ENCODE data around the gene OR1K1.
"Not testable (repeated sequence)": the region's sequence is repeated elsewhere in the genome, so short reads cannot be mapped to it uniquely, and the experiment has no call there.

OR1K1 gene

GRCh38 chr9:122835313-122835731 lies 35.4 kb downstream of the OR1K1 start:
- Histone ChIP-seq H2AK5ac (ENCODE audit: low read length, severe bottlenecking) (no peak overlapping the region), H3K4me2 (ENCODE audit: low read length, poor library complexity, severe bottlenecking) (no peak overlapping the region), H2BK120ac (ENCODE audit: low read depth, low read length) (no peak overlapping the region), H2BK12ac (ENCODE audit: low read length in 2 of 2) (no peak overlapping the region), H3K14ac (ENCODE audit: low read length in 2 of 2) (no peak overlapping the region), H4K8ac (ENCODE audit: low read length) (no peak overlapping the region), H3K9ac (ENCODE audit: low read length) (no peak overlapping the region), H4K91ac (ENCODE audit: low read length) (no peak overlapping the region), H2AFZ (ENCODE audit: low read depth, low read length) (no peak overlapping the region), H3K23ac (ENCODE audit: low read length in 2 of 2) (no peak overlapping the region), H3K4ac (ENCODE audit: low read depth in 1 of 2, low read length in 2 of 2) (no peak overlapping the region), H3K9me3 (ENCODE audit: control insufficient read depth, low read length) (no peaks in the 10 kb centered on the region), H2BK15ac (ENCODE audit: low read depth, poor library complexity, severe bottlenecking) (no peak overlapping the region), H3K79me1 (replicated peaks; ENCODE audit: low read length, poor library complexity, severe bottlenecking) (no peaks in the 10 kb centered on the region), H3K4me1 (ENCODE audit: control insufficient read depth, insufficient read depth, low read depth, low read length) (no peaks in the 10 kb centered on the region), H3K27me3 (ENCODE audit: control insufficient read depth in 1 of 2, insufficient read depth in 1 of 2, low read length in 2 of 2) (no peaks in the 10 kb centered on the region), H3K4me3 (ENCODE audit: insufficient read depth in 1 of 2, low read depth in 1 of 2, low read length in 2 of 2) (no peak overlapping the region), H3K18ac (ENCODE audit: low read depth in 1 of 2, low read length in 2 of 2) (no peak overlapping the region), H2BK5ac (ENCODE audit: low read depth, low read length, poor library complexity, severe bottlenecking) (no peak overlapping the region), H3K36me3 (ENCODE audit: control insufficient read depth in 1 of 2, insufficient read depth in 2 of 2, low read depth in 1 of 2, low read length in 2 of 2) (no peaks in the 10 kb centered on the region), H3K27ac (ENCODE audit: low read length, poor library complexity, severe bottlenecking) (no peak overlapping the region)
- DNase-seq, result no peak
- 80% methylated on average over 3 of the region's 4 CpGs for WGBS

DNA sequence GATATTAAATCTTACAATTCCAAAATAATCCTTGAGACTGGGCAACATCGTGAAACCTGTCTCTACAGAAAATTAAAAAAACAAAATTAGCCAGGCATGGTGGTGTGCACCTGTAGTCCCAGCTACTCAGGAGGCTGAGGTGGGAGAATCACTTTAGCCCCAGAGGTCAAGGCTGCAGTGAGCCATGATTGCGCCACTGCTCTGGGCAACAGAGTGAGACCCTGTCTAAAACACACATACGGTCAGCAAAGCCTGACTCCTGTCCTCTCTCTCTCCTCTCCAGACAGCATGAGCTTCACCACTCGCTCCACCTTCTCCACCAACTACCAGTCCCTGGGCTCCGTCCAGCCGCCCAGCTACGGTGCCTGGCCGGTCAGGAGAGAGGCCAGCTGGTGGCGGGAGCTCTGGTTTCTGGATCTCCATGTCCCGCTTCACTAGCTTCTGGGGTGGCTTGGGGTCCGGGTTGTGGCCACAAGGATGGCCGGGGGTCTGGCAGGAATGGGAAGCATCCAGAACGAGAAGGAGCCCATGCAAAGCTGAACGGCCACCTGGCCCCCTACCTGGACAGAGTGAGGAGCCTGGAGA lies 37.4 kb downstream of the OR1K1 start:
- 96% methylated on average over 14 of the region's 14 CpGs for WGBS
- H3K4me2 ChIP-seq (ENCODE audit: low read length, poor library complexity, severe bottlenecking), result no peak overlapping the region
- H3K4ac ChIP-seq (ENCODE audit: low read depth in 1 of 2, low read length in 2 of 2), result no peak overlapping the region

GRCh38 chr9:122838441-122838840 lies 38.5 kb downstream of the OR1K1 start:
- H3K23ac ChIP-seq (ENCODE audit: low read length in 2 of 2); H3K4me3 ChIP-seq (ENCODE audit: insufficient read depth in 1 of 2, low read depth in 1 of 2, low read length in 2 of 2); H3K27ac ChIP-seq (ENCODE audit: low read length, poor library complexity, severe bottlenecking); H4K91ac ChIP-seq (ENCODE audit: low read length); H2AFZ ChIP-seq (ENCODE audit: low read depth, low read length); H3K4ac ChIP-seq (ENCODE audit: low read depth in 1 of 2, low read length in 2 of 2); H3K79me1 ChIP-seq (replicated peaks; ENCODE audit: low read length, poor library complexity, severe bottlenecking); H3K9me3 ChIP-seq (ENCODE audit: control insufficient read depth, low read length); H2BK15ac ChIP-seq (ENCODE audit: low read depth, poor library complexity, severe bottlenecking); H3K18ac ChIP-seq (ENCODE audit: low read depth in 1 of 2, low read length in 2 of 2); H2BK5ac ChIP-seq (ENCODE audit: low read depth, low read length, poor library complexity, severe bottlenecking); H3K4me1 ChIP-seq (ENCODE audit: control insufficient read depth, insufficient read depth, low read depth, low read length); H3K36me3 ChIP-seq (ENCODE audit: control insufficient read depth in 1 of 2, insufficient read depth in 2 of 2, low read depth in 1 of 2, low read length in 2 of 2); H3K27me3 ChIP-seq (ENCODE audit: control insufficient read depth in 1 of 2, insufficient read depth in 1 of 2, low read length in 2 of 2); H2BK120ac ChIP-seq (ENCODE audit: low read depth, low read length); H4K8ac ChIP-seq (ENCODE audit: low read length); H2AK5ac ChIP-seq (ENCODE audit: low read length, severe bottlenecking); H3K9ac ChIP-seq (ENCODE audit: low read length); H3K4me2 ChIP-seq (ENCODE audit: low read length, poor library complexity, severe bottlenecking); DNase-seq; H2BK12ac ChIP-seq (ENCODE audit: low read length in 2 of 2): not testable (repeated sequence)
- H3K14ac ChIP-seq (ENCODE audit: low read length in 2 of 2), result peak overlapping the region in 1 of 2 experiments; percentile 11
- WGBS, result 68% methylated on average over 2 of the region's 3 CpGs

More for the DNA sequence above, 37.4 kb downstream of the OR1K1 start:
- no peak overlapping the region for H3K4me3 ChIP-seq (ENCODE audit: insufficient read depth in 1 of 2, low read depth in 1 of 2, low read length in 2 of 2)
- no peak overlapping the region for H2BK120ac ChIP-seq (ENCODE audit: low read depth, low read length)
- no peak overlapping the region for H3K23ac ChIP-seq (ENCODE audit: low read length in 2 of 2)
- H3K27me3 ChIP-seq (ENCODE audit: control insufficient read depth in 1 of 2, insufficient read depth in 1 of 2, low read length in 2 of 2), result no peaks in the 10 kb centered on the region
- no peaks in the 10 kb centered on the region for H3K4me1 ChIP-seq (ENCODE audit: control insufficient read depth, insufficient read depth, low read depth, low read length)
- no peak for DNase-seq
- H3K9ac ChIP-seq (ENCODE audit: low read length), result no peak overlapping the region
- H3K14ac ChIP-seq (ENCODE audit: low read length in 2 of 2), result no peak overlapping the region
- no peak overlapping the region for H3K18ac ChIP-seq (ENCODE audit: low read depth in 1 of 2, low read length in 2 of 2)
- H3K9me3 ChIP-seq (ENCODE audit: control insufficient read depth, low read length), result no peaks in the 10 kb centered on the region
- no peaks in the 10 kb centered on the region for H3K79me1 ChIP-seq (replicated peaks; ENCODE audit: low read length, poor library complexity, severe bottlenecking)
- H2BK15ac ChIP-seq (ENCODE audit: low read depth, poor library complexity, severe bottlenecking), result no peak overlapping the region
- H2BK5ac ChIP-seq (ENCODE audit: low read depth, low read length, poor library complexity, severe bottlenecking), result no peak overlapping the region
- H3K36me3 ChIP-seq (ENCODE audit: control insufficient read depth in 1 of 2, insufficient read depth in 2 of 2, low read depth in 1 of 2, low read length in 2 of 2), result no peaks in the 10 kb centered on the region
- H2BK12ac ChIP-seq (ENCODE audit: low read length in 2 of 2), result no peak overlapping the region
- no peak overlapping the region for H2AK5ac ChIP-seq (ENCODE audit: low read length, severe bottlenecking)
- no peak overlapping the region for H2AFZ ChIP-seq (ENCODE audit: low read depth, low read length)
- no peak overlapping the region for H4K8ac ChIP-seq (ENCODE audit: low read length)
- no peak overlapping the region for H3K27ac ChIP-seq (ENCODE audit: low read length, poor library complexity, severe bottlenecking)
- H4K91ac ChIP-seq (ENCODE audit: low read length), result no peak overlapping the region

DNA sequence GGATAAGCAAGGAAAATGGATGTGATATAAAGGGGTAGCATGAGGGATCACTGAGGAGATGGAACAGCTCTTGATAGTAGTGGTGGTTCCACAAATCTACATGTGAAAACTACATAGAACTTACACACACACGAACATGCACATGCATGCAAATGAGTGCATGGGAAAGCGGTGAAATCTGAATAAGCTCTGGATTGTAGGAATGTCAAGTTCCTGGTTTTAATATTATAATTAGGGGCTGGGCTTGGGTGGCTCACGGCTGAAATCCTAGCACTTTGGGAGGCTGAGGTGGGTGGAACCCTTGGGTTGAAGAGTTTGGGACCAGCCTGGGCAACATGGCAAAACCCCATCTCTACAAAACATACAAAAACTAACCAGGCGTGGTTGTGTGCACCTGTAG lies 41.6 kb downstream of the OR1K1 start:
- Histone ChIP-seq H3K27ac (ENCODE audit: low read length, poor library complexity, severe bottlenecking) (no peak overlapping the region), H3K4ac (ENCODE audit: low read depth in 1 of 2, low read length in 2 of 2) (no peak overlapping the region), H2BK120ac (ENCODE audit: low read depth, low read length) (no peak overlapping the region), H3K18ac (ENCODE audit: low read depth in 1 of 2, low read length in 2 of 2) (no peak overlapping the region), H3K23ac (ENCODE audit: low read length in 2 of 2) (no peak overlapping the region), H2AFZ (ENCODE audit: low read depth, low read length) (no peak overlapping the region), H4K8ac (ENCODE audit: low read length) (no peak overlapping the region), H2BK15ac (ENCODE audit: low read depth, poor library complexity, severe bottlenecking) (no peak overlapping the region), H3K4me2 (ENCODE audit: low read length, poor library complexity, severe bottlenecking) (no peak overlapping the region), H3K14ac (ENCODE audit: low read length in 2 of 2) (no peak overlapping the region), H3K4me1 (ENCODE audit: control insufficient read depth, insufficient read depth, low read depth, low read length) (no peaks in the 10 kb centered on the region), H2AK5ac (ENCODE audit: low read length, severe bottlenecking) (no peak overlapping the region), H3K4me3 (ENCODE audit: insufficient read depth in 1 of 2, low read depth in 1 of 2, low read length in 2 of 2) (no peak overlapping the region), H3K27me3 (ENCODE audit: control insufficient read depth in 1 of 2, insufficient read depth in 1 of 2, low read length in 2 of 2) (no peaks in the 10 kb centered on the region), H3K36me3 (ENCODE audit: control insufficient read depth in 1 of 2, insufficient read depth in 2 of 2, low read depth in 1 of 2, low read length in 2 of 2) (peaks cover 0 to 15% of the 10 kb centered on the region in 2 experiments), H3K9ac (ENCODE audit: low read length) (no peak overlapping the region), H4K91ac (ENCODE audit: low read length) (no peak overlapping the region), H2BK5ac (ENCODE audit: low read depth, low read length, poor library complexity, severe bottlenecking) (no peak overlapping the region), H3K79me1 (replicated peaks; ENCODE audit: low read length, poor library complexity, severe bottlenecking) (no peaks in the 10 kb centered on the region), H3K9me3 (ENCODE audit: control insufficient read depth, low read length) (no peaks in the 10 kb centered on the region), H2BK12ac (ENCODE audit: low read length in 2 of 2) (no peak overlapping the region)
- DNase-seq, result no peak
- WGBS, result 95% methylated on average over 3 of the region's 4 CpGs

Measured in mesenchymal stem cell (in vitro differentiated cells and primary cell).